ENCODE data around the gene SOWAHC.

The SOWAHC gene

GRCh38 chr2:109644571-109645275 is 30.6 kb downstream of the SOWAHC start:
- H3K27ac ChIP-seq = peak overlapping the region; percentile 56
- TF ChIP-seq CTCF (IDR thresholded peaks at IDR 0.05) = no peak
- no peak for TF ChIP-seq ZFX (IDR thresholded peaks at IDR 0.05; ENCODE audit: borderline replicate concordance)

GRCh38 chr2:109645412-109646184 is 31.4 kb downstream of the SOWAHC start:
- no peak overlapping the region for H3K27ac ChIP-seq
- no peak for TF ChIP-seq CTCF (IDR thresholded peaks at IDR 0.05)
- no peak for TF ChIP-seq ZFX (IDR thresholded peaks at IDR 0.05; ENCODE audit: borderline replicate concordance)

GRCh38 chr2:109646961-109647360 is 32.8 kb downstream of the SOWAHC start:
- TF ChIP-seq CTCF (IDR thresholded peaks at IDR 0.05) (no peak), ZFX (IDR thresholded peaks at IDR 0.05; ENCODE audit: borderline replicate concordance) (no peak)
- H3K27ac ChIP-seq = no peak overlapping the region

- H3K27ac ChIP-seq = no peak overlapping the region
- TF ChIP-seq ZFX (IDR thresholded peaks at IDR 0.05; ENCODE audit: borderline replicate concordance) (no peak), CTCF (IDR thresholded peaks at IDR 0.05) (no peak)
Observed at GRCh38 chr2:109647636-109648035, 33.5 kb downstream of the SOWAHC start.

- no peak overlapping the region for H3K27ac ChIP-seq
- TF ChIP-seq ZFX (IDR thresholded peaks at IDR 0.05; ENCODE audit: borderline replicate concordance) (no peak), CTCF (IDR thresholded peaks at IDR 0.05) (no peak)
Observed at GRCh38 chr2:109648041-109648527, 33.9 kb downstream of the SOWAHC start.

GRCh38 chr2:109649736-109650695 is 35.9 kb downstream of the SOWAHC start:
- TF ChIP-seq ZFX (IDR thresholded peaks at IDR 0.05; ENCODE audit: borderline replicate concordance) = no peak
- no peak for TF ChIP-seq CTCF (IDR thresholded peaks at IDR 0.05)
- H3K27ac ChIP-seq = no peak overlapping the region

All from 22Rv1 (cell line).